Superior temporal gyrus (tissue), 1 donor: Measurements from ENCODE around the gene CD83.

Experiments
- DNase-seq: peaks from one replicate; pipeline ENCODE4 v3.0.0-alpha.2; 2016; ENCODE audit errors: extremely low spot score

CD83 gene

GRCh38 chr6:14123386-14124111, 6.0 kb downstream of the CD83 start:
- DNase-seq = no peak

GRCh38 chr6:14125346-14125745, 7.8 kb downstream of the CD83 start:
- DNase-seq = no peak

DNA sequence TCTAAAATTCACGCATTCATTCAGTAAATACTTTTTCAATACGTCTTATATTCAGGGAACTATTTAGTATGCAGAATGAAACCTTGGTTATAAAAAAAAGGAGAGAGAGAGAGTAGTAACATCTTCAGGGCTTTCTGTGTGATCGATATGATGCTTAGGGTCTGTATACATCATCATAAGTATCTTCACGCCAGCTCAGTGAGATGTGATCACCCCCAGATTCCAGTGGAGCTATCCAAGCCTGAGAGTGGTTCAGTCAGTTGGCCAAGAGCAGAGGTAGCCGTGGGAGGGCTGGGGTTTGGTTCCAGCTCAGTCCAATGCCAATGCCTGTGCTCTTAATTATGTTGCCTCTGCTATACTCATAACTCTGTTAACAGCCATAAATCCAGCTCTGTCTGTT, 8.6 kb downstream of the CD83 start:
- no peak for DNase-seq

DNA sequence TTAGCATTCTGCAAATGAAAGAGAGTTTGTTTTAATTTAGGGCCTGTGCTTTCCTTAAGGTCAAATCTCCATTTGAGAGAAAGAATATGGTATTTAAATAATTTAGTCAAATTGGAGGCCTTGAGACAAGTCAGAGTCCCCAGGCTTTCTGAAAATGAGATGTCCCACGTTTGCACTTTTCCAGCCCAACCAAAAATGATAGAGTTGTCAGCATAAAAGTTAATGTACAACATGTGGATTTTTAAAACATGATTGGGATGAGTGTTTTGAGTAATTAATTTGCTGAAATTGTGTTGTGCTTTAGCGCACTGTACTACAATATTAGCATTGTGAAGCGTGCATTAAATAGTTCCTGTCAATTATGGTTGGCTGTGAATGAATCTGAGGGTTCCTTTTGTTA, 10.0 kb downstream of the CD83 start:
- DNase-seq = no peak

GRCh38 chr6:14128012-14128411, 10.4 kb downstream of the CD83 start:
- no peak for DNase-seq

DNA sequence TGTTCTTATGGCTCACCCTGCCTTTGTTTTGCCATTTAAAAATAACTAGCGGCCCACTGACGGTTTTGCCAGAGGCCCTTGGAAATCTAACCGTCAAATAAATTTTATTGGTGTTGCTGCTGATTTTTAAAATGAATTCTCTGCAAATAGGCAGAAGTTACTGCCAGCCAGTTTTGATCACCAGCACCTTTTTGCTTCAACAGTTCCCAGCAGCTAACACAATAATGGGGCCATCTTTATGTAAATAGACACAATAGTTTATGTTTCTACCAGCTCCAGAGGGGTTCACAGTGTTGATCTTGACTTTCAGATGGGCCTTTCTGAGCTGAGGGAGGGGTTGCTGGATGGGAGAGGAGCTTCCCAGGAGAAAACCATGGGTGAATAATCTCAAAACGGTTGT, 11.2 kb downstream of the CD83 start:
- no peak for DNase-seq

DNA sequence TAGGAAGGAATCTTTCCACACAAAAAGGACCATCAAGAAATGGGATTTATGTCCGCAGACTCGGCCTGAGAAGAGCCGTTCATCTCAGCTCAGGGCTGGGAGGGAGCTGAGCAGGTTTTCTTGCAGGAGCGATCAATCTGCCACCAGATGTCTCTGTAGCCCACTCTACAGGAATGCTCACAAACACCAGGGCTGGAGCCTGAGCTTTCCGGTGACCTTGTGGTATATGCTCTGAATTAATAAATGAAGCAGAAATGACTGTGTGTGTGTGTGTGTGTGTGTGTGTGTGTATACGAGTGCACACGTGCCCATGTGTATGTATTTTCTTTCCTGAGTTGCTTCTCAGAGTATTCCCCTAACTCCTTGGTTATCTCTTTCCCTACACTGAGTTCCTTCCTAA, 12.0 kb downstream of the CD83 start:
- peak; percentile 78 for DNase-seq

DNA sequence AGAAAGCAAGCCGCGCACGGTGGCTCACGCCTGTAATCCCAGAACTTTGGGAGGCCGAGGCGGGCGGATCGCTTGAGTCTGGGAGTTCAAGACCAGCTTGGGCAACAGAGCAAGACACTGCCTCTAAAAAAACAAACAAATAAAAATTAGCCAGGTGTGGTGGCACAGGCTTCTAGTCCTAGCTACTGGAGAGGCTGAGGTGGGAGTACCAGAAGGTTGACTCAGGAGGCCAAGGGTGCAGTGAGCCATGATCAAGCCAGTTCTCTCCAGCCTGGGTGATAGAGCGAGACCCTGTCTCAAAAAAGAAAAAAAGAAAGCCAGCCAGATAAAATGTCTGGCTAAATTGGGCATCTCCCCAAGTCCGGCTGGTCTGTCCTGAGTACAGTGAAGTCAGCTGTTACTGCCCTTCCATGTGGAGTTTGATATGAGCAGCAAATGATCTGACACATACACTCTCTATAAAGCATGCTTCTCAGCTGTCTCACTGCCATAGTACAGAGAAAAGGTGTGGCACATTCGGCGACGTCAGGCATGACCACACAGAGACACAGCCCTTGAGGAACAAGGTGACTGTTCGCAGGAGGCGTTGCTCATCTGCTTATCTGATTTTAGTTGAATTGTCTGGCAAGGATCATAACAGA, 13.0 kb downstream of the CD83 start:
- DNase-seq = no peak

GRCh38 chr6:14131579-14131978, 14.0 kb downstream of the CD83 start:
- no peak for DNase-seq

DNA sequence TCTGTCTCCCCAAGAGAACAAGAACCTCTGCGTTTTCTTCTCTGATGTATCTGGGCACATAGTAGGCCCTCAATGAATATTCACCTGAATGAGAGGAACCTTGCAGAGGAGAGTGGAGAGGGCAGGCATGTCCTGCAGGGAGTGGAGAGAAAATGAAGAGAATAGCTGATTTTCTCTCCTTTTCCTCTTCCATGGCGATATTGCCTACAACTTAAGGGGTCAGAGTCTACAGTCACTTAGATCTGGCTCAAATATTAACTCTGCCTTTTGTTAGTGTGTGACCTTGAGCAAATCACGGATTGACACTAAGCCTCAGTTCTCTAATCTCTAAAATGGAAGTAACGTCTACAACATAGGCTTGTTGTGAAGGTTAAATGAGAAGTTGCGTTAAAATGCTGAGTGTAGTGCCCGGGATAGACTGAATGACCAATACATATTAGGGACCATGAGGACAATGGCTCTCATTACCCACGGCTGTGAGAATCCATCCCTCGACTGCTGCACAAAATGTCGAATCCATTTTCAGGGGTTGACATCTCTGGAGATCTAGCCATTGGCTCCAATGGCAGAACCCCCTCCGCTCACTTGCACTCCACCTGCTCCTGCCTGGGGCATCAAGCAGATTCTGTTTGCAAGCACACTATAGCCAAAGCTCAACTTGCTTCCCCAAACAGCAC, 14.8 kb downstream of the CD83 start:
- DNase-seq = no peak

- DNase-seq = no peak
These were observed 15.3 kb downstream of the CD83 start for GRCh38 chr6:14132921-14133275.

GRCh38 chr6:14134211-14134910, 16.8 kb downstream of the CD83 start:
- no peak for DNase-seq

DNA sequence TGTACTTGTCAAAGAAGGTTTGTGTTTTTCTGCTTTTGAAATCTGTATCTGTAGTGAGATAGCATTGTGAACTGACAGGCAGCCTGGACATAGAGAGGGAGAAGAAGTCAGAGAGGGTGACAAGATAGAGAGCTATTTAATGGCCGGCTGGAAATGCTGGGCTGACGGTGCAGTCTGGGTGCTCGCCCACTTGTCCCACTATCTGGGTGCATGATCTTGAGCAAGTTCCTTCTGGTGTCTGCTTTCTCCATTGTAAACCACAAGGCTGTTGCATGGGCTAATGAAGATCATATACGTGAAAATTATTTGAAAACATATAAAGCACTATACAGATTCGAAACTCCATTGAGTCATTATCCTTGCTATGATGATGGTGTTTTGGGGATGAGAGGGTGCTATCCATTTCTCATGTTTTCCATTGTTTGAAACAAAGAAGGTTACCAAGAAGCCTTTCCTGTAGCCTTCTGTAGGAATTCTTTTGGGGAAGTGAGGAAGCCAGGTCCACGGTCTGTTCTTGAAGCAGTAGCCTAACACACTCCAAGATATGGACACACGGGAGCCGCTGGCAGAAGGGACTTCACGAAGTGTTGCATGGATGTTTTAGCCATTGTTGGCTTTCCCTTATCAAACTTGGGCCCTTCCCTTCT, 18.4 kb downstream of the CD83 start:
- DNase-seq = no peak

GRCh38 chr6:14138701-14139215, 21.2 kb downstream of the CD83 start:
- no peak for DNase-seq

- DNase-seq = no peak
These were observed 23.9 kb downstream of the CD83 start for GRCh38 chr6:14141351-14142062.

GRCh38 chr6:14142063-14142450, 24.5 kb downstream of the CD83 start:
- DNase-seq = no peak

DNA sequence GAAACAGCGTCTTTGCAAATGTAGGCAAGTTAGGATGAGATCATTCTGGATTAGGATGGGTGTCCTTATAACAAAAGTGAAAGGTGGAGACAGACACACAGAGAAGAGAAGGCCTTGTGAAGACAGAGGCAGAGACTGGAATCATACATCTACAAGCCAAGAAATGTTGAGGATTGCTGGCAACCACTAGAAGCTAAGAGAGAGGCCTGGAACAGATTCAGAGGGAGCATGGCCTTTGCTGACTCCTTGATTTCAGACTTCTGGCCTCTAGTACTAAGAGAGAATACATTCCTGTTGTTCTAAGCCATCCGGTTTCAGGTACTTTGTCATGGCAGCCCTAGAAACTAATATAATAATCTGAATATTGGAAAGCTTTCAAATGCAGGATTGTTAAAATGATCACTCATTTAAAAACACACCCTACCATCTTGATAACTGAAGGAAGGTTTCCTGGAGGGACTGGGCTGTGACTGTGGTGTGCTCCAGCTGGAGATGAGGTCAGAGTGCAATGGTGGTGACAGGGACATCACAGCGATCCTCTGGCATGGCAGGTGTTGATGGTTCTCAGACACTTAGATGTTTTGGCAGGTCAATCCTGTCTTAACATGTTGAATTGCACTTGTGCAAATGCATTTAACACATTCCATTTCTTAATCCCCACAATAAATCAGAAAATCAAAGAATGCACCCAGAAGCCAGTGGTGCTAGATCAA, 25.1 kb downstream of the CD83 start:
- no peak for DNase-seq

- DNase-seq = no peak
These were observed 25.7 kb downstream of the CD83 start for GRCh38 chr6:14143305-14143704.

DNA sequence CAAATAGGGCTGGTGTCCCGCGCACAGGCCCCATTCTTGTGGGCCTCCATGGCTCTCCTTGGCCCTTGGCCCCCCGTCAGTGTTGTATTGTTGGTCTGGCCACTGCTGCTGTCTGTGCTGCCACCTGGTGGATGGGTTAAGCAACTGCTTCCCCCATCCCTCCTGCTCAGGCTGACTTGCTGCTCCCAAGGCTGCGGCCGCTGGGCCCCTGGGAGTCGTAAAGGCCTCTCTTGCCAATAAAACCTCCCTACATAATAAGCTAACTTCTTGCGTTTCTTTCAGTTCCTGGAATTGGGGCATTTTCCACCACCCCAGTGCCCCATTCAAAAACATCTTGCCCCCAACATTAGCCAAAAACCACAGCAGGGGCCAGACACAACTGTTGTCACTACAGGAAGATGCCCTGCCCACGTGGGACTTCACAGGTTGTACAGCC, 27.1 kb downstream of the CD83 start:
- peak; percentile 65 for DNase-seq

GRCh38 chr6:14146506-14147096, 29.0 kb downstream of the CD83 start:
- no peak for DNase-seq
